Right ventricle myocardium superior (tissue), 1 donor: ENCODE data around the gene RASGEF1C. TPM values are rescaled to one million over a fixed set of nuclear protein-coding genes. Genes with fewer than 3 reads are reported as not detected.

Experiments used
- ATAC-seq: fragments of 200-7000 bp; cut with Tn5 transposase; one replicate; pipeline ENCODE4 v1.9.1; 2020; ENCODE audit warnings: mild to moderate bottlenecking; ENCODE audit not compliant: poor library complexity
- DNase-seq: peaks from one replicate; pipeline ENCODE4 v3.0.0-alpha.2; 2020
- intact Hi-C: fragments of 100-400 bp; cut with DNase I; formaldehyde crosslinking; loops from one replicate; pipeline ENCODE4 v1.11.2; 2022
- total RNA-seq: library from RNA; stranded (reverse); fragmentation: NEBNext Ultra II Directional; extraction: Animal tissue kit (Norgen Biotek cat#: 25700); gene quantifications from one replicate; pipeline ENCODE4 v1.2.1, GENCODE V29; 2021
- donor health status: DM: no; HTN: yes; CAD: no; lungs with severe emphysema.

RASGEF1C gene
- total RNA-seq, 1 donor from 2014 or later, result 0.59 TPM

DNA sequence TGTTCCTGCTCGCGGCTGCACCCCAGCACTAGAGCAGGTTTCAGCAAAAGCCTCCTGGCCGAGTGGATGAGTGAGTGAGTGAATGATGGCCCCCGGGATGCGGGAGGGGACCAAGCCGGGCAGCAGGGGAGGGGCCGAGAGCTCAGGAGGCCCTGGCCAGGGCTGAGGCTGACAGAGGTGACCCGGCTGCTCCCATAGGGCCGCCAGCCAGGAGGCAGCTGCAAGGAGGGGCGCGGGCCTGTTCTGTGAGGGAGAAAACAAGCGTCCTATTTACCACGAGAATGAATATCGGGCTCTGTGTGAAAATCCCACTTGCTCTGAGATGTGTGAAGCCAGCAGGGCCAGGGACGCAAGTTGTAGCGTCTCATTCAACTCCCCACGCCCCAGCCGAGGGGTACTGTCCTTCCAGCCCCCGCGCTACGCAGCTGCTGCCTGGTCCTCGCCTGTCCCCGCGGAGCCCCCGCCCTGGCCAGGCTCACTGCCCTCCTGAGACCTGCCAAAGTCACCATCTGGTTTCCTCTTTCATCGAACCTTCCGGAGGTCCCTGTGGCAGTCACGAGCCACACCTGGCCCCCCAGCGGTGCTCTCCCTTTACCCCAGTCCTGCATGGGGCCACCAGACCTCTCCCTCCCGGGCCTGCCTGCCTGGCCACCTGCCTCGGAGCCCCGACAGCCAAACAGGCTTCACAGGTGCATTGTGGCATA lies 38.8 kb downstream of the RASGEF1C start:
- ATAC-seq, result peak; percentile 50
- intact Hi-C loops, result no loop called here
- no peak for DNase-seq

DNA sequence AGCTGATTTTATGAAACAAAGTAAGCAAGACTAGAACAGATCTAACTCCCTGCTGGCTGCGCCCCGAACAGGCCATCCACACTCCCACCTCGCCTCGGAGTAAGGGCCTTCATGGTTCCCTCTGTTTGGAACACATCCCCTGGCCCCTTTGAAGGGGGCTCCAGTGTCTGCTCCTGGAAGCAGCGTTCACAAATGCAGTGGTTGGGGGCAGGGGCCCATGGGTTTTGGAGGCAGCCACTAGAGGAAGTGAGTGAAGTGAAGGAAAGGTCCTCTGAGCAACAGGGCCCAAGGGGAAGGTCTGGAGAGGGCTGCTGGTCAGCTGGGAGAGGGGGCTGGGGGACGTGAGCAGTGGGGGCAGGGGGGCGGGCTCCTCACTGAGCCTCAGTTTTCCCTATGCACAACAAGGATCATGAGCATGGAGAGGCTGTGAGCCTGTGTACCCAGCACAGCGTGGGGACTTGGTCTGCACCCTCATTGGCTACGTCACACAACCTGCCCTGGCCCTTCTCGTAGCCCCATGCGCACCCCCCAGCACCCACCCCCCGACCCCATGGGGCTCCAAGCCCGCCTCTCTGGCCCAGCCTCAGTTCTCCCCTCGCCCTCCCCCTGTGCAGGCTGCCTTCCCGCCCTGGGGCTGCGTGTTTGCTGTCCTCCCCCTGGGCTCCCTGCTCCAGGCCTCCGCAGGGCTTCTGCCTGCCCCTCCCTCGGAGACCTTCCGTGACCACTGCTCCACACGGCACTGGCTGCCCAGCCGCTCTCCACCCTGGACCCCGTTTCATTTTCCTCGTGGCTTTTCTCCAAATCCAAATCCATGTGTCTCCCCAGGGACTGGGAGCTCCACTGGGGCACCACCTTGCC lies 39.5 kb downstream of the RASGEF1C start:
- ATAC-seq, result no peak
- intact Hi-C loops, result no loop called here
- DNase-seq, result no peak

DNA sequence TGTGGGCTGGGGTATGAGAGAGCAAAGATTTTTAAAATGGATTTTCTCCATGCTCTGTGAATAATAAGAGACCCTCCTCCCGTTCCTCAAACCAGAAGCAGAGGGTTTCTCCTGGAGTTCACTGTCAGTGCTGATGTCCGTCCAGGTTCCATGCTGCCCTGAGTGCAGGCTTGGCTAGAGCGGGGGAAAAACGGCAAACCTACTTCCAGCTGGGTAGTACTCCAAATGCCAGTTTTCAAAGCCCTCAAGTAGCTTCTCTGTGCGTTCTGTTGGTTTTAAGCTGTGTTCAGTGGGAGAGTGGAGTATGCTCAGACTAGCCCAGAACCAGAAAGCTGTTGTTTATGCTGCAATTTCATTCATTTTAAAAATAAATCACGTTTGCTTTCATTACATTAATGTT lies 40.3 kb downstream of the RASGEF1C start:
- DNase-seq, result no peak
- intact Hi-C loops, result no loop called here
- no peak for ATAC-seq

DNA sequence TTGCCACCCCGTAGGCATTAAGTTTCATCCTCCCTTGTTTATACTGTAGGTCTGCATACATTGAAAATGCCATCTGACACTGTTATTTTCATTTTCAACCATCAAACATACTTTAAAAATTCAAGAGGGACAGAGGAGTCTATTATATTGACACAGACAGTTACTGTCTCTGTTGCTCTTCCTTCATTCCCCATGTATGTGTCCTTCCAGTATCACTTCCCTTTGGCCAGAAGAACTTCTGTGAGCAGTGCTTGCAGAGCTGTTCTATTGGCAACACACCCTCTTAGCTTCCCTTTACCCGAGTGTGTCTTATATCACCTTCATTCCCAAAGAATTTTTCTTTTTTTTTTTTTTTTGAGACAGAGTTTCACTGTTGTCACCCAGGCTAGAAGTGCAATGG lies 42.8 kb downstream of the RASGEF1C start:
- no peak for DNase-seq
- ATAC-seq, result peak; percentile 66

DNA sequence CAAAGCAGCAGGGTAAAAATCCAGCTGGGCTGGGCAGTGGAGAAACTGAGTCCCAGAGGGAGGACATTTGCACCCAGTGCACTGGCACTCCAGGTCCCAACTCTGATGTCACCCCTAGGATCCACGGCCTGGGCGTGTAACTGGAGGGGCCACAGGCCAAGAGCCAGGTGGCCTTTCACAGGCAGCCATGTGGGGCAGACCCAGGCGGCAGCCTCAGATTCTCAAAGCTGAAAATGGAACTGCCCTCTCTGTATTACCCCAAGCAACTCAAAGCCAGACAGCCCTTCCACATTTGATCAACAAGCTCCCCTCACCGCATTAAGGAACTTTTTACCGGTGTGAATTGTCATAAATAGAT lies 46.7 kb downstream of the RASGEF1C start:
- intact Hi-C loops, result no loop called here
- ATAC-seq, result no peak
- no peak for DNase-seq

More for the DNA sequence above, 42.8 kb downstream of the RASGEF1C start:
- intact Hi-C loops, result no loop called here

DNA sequence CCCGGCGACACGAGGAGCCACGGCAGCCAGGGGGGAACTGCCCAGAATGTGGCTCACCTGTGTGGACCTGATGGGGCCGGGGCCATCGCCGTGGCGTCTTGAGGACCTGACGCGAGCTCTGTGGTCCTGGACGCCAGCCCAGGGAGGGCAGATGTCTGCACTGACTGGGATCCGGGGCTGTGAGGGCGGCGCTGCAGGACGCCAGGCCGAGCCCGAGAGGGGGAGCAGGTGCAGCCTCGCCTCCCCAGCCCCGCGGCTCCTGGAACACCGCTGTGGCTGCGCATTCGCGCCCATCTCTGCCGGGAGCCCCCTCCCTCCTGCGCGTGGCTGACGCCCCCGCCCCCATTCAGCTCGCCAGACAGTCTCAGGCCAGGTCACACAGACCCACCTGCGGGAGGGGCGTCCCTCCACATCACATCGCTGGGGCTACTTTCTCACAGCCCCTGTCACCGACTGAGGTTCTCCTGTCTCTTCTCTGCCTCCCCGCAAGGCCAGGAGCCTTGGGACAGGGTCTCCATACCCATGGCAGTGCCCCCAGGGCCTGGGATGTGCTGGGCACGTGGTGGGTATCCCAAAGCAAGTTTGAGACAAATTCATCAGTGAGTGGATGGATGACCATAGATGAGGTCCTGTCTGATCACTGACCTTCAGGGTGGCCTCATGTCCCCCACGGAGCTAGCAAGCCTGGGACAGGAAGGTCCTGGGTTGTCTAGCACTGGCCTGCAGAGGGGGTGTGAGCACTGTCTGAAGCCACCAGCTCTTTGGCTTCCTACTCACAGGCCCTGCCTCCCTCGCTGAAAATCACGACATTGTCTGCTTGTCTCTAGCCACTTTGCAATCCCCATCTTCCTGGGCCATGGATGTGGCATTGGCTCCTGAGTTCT lies 47.3 kb downstream of the RASGEF1C start:
- intact Hi-C loops, result no loop called here
- no peak for DNase-seq
- peak; percentile 71 for ATAC-seq

DNA sequence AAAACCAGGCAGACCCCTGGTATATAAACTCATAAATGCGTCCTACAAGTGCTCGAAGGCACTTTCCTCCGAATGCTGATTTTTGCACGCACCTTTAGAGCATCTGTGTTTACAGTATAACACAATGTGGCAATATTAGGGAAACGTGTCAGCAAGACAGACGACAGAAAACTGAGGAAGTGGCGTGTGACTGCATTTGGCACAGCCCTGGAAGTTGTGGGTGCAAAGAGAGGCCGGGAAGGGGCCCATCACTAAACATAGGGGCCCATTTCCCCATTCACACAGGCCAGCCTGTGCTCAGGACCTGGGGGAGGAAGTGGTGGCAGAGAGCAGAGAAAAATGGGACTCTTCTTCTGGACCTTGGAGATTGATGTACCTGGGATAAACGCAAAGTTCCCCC lies 48.2 kb downstream of the RASGEF1C start:
- intact Hi-C loops, result no loop called here
- DNase-seq (no peak), ATAC-seq (peak; percentile 70)

DNA sequence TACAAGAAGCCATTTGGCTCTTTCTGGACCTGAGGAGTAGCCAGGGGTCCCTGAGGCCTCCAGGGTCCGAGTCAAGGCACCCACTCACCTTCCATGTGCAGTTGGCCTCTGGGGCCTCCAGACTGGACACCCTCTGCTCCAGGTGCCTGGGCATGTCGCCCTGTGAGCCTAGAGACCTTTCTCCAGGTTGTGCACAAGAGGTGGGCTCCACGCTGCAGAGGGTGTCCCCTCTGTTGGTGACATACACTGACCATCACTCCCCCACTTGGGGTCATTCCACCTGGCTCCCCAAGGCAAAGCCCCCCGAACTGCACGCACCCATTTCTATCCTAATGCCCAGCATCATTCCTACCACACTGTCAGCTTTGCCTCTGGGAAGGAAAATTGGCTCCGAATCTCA lies 48.8 kb downstream of the RASGEF1C start:
- intact Hi-C loops, result no loop called here
- no peak for DNase-seq

DNA sequence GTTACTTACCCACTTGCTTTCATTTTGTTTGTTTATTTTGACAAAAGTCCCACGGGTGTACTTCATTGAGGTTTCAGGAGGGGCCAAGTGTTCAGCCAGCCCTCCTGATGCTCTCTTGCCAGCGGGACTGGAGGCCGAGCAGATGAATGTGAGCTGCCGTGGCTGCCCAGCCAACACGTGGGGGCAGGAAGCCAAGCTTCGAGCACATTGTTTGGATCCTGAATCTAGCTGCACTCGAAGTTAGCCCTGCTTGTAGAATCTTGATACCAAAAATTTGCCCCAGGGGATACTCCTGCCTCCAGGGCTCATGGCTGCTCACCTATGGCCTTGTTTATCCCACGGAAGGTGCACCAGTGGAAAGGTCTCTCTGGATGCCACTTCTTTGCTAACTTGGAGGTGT lies 49.3 kb downstream of the RASGEF1C start:
- DNase-seq (no peak), ATAC-seq (no peak)
- intact Hi-C loops, result no loop called here

More for the DNA sequence above, 48.8 kb downstream of the RASGEF1C start:
- ATAC-seq, result no peak

DNA sequence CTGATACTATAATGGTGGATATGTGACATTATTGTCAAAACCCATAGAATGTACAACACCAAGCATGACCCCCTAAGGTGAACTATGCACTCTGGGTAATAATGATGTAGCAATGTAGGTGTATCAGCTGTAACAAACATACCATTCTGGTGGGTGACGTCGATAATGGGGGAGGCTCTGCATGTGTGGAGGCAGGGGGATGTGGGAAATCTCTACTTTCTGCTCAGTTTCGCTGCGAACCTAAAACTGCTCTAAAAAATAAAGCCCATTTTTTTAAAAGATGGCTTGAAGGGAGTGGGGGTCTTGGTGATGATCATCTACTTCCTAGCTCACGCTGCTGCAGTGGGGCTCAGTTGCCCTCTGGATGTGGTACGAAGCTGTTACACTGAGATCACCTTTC lies 51.1 kb downstream of the RASGEF1C start:
- no peak for ATAC-seq
- intact Hi-C loops, result no loop called here
- no peak for DNase-seq

DNA sequence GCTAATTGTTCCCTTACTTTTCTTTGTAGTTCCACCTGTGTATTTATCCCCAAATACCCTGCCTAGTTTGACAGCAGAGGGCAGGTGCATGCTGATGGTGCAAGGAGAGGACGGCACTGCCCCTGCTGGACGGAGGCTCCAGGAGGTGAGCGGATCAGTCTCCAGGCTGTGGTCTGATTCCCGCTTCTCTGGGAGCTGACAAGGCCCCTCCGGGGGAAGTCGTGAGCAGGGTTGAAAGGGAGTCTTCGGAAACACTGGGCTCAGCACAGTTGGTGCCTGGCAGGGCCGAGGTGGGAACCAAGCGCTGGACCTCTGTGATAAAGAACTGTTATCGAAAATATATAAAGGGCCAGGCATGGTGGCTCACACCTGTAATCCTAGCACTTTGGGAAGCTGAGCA lies 52.9 kb downstream of the RASGEF1C start:
- DNase-seq, result no peak

DNA sequence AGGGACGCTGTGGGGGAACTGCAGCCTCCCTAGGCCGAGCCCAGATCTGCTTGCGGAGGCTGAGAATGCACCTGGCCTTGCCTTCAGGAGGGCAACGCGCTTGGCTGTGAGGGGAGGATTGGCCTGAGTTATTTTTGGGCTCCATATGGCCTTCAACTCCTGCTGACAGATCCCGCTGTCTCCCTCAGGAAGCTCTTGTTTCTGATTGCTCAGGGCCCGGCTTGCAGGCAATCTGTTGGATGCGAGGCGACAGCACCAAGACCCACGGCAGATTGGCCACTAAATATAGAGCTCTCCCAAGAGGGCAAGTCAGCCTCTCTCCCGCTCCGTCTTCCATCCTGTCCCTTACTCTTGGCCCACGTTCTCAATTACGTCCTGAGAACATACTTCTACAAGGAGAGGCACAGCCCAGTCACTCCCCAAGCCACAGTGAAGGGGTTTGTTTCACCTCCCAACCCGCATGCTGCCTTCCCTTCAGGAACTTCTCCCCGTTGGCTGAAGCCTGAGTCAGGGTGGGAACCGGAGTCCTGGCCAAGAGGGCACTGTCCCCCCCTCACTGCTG lies 53.6 kb downstream of the RASGEF1C start:
- DNase-seq, result no peak

More for the DNA sequence above, 52.9 kb downstream of the RASGEF1C start:
- intact Hi-C loops, result no loop called here
- no peak for ATAC-seq

DNA sequence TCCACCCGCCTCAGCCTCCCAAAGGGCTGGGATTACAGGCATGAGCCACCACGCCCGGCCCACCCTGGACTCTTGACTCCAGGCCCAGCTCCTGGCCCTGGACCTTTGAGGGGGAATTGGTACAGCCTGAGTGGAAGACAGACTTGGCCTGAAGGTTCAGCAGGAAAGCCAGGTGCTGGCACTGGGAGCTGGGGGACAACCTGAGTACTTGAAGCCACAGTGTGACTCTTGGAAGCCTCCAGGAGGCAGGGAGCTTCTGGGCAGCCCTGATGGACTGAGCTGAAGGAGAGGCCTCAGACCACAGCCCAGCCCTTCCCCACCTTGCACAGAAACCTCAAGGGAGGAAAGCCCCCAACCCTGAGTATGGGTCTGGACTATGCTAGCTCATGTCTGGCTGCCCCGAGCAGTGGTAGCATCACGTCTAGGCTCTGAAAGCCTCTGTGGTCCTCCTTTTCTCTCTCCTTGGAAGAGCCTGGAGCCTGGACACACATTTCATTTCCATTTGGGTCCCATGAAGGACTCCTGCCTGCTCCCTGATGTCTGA lies 54.1 kb downstream of the RASGEF1C start:
- intact Hi-C loops, result no loop called here
- no peak for ATAC-seq
- no peak for DNase-seq

More for the DNA sequence above, 53.6 kb downstream of the RASGEF1C start:
- peak; percentile 59 for ATAC-seq
- intact Hi-C loops, result no loop called here

DNA sequence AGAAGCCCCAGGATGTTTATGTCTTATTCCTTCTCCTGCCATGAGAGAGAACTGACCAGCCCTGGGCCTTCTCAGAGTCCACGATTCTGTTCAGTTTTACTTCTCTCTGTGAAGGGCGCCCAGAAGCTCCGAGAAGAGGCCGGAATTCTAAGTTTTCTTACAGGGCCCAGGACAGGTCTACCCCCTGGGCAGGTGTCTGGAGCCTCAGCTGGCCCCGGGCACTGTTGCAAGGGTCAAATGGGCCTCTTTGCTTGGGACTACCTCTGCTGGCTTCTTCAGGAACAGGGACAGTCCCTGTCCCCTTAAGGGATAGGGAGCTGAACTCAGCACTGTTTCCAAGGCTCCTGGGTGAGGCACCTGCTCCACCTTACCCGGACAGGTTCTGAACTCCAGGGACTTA lies 55.0 kb downstream of the RASGEF1C start:
- intact Hi-C loops, result no loop called here
- DNase-seq (no peak), ATAC-seq (no peak)

DNA sequence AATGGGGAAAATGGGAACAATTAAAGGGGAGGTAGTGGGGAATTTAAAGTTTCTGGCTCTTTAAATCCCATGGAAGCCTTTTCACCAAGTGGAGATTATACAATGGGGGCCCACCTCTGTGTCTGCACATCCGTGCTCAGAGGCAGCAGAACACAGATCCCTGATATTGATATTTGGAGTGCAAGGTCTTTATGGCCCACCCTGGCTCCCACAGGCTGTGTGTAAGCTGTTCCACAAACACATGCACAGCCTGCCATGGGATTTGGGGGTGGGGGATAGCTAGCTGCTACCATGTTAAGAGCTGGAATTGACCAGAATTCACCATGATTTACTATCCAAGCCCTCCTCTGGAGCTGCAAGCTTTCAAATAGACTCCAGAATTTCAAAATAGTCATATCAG lies 55.9 kb downstream of the RASGEF1C start:
- ATAC-seq (no peak), DNase-seq (no peak)
- intact Hi-C loops, result no loop called here

DNA sequence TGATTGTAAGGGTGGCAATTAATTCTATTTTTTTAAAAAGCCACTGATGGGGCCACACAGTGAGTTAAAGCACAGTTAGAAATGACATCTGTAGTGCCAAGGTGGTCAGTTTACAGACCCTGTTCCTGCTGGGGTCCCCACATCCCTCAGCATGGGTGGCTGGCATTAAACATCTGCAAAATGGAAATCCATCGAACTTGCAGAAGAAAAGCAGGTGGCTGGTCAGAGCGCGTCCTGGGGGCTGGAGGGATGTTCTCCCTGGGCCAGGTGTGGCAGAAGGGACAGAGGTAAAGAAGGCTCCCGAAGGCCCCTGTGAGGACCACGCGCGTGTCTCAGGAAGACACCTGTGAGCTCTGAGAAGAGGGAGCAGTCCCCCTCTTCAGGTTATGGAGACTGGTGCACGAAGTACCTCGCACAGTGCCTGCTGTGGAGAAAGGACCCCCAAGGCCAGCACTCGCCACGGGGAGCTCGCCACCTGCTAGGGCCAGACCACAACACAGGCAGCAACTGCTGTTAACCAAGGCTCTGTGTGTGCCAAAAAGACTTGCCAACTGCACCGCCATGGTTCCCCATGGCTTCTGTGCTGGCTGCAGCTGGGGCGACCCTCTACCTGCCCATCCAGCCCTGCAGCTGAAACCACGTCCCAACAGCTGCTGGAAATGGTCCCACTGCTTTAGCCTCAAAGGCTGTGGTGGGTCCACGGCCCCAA lies 65.2 kb downstream of the RASGEF1C start:
- intact Hi-C loops, result no loop called here
- ATAC-seq (no peak), DNase-seq (no peak)

DNA sequence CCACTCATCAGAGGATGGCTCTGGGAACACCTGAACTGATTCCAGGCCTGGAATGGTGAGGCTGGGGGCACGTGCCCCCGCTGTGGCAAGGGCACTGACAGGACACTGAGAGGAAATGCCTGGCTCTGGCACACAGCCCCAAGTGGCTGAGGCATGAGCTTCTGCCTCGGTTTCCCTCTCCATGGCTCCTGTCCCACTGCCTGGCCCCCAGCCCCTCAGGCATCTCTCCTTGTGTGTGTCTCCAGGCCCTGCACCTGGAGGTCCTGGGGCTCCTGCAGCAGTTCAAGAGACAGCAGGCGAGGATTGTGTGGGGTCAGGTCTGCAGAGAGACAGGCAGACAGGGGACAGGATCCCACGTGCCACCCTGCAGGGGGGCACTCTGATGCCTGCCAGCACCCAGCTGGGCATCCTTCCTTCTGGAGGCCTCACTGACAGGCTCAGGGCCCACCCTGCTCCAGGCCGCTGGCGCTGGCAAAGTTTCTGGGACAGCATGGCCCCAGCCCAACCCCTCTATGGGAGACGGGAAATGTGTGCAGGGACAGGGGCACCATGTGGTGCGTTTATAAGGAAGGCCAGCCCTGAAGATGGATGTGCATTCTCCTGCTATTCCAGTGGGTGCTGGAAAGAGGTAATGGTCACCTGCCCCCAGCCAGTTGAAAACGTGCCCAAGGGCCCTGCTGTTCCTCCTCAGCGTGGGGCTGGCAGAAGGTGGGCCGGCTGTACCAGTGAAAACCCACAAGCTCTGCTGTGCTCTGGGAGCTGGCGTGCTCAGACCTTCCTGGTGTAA lies 66.0 kb downstream of the RASGEF1C start:
- DNase-seq (no peak), ATAC-seq (no peak)
- intact Hi-C loops, result no loop called here
